AG10803 (cell line): ENCODE data around the gene SRP54.
"Not testable (repeated sequence)": the region's sequence is repeated elsewhere in the genome, so short reads cannot be mapped to it uniquely, and the experiment has no call there.

Source experiments
- DNase-seq: peaks from one replicate; pipeline ENCODE4 v3.0.0; 2010; ENCODE audit warnings: low read depth
- H3K4me3 ChIP-seq: 2 replicates; pipeline ENCODE4 v1.5.1; 2011; ENCODE audit warnings: mild to moderate bottlenecking, low read length, control low read depth
- CTCF ChIP-seq: conservative IDR thresholded peaks from 2 replicates; pipeline ENCODE4 v1.5.1; 2011; ENCODE audit warnings: mild to moderate bottlenecking, low read length, control low read depth, inconsistent platforms

Gene SRP54

GRCh38 chr14:34946699-34947098, 36.1 kb upstream of the SRP54 start:
- no peak overlapping the region for H3K4me3 ChIP-seq
- DNase-seq = no peak
- TF ChIP-seq CTCF = no peak

- TF ChIP-seq CTCF = no peak
- peak; percentile 76 for DNase-seq
- no peak overlapping the region for H3K4me3 ChIP-seq
Measured at GRCh38 chr14:34951286-34951685, 31.5 kb upstream of the SRP54 start.

GRCh38 chr14:34956931-34957330, 25.9 kb upstream of the SRP54 start:
- DNase-seq = no peak
- H3K4me3 ChIP-seq = no peak overlapping the region
- no peak for TF ChIP-seq CTCF

GRCh38 chr14:34957771-34958286, 25.0 kb upstream of the SRP54 start:
- no peak overlapping the region for H3K4me3 ChIP-seq
- no peak for DNase-seq
- TF ChIP-seq CTCF = no peak

- H3K4me3 ChIP-seq, DNase-seq: not testable (repeated sequence)
Measured at GRCh38 chr14:34962106-34962505, 20.7 kb upstream of the SRP54 start.

- no peak for TF ChIP-seq CTCF
- no peak for DNase-seq
- H3K4me3 ChIP-seq = no peak overlapping the region
Measured at GRCh38 chr14:34964977-34965764, 17.6 kb upstream of the SRP54 start.

- no peak for TF ChIP-seq CTCF
- no peak for DNase-seq
- H3K4me3 ChIP-seq = no peak overlapping the region
Measured at GRCh38 chr14:34965912-34966311, 16.9 kb upstream of the SRP54 start.
